HEK293 (cell line): ENCODE data around the gene PPP6R1.

Experiments used
- BCL11A ChIP-seq: fragments of 450-650 bp; formaldehyde crosslinking; IDR thresholded peaks from 2 replicates; pipeline ENCODE4 v1.5.1; 2016; ENCODE audit warnings: low read depth, missing biosample characterization, missing genetic modification characterization
- HIC1 ChIP-seq: fragments of 450-650 bp; formaldehyde crosslinking; IDR thresholded peaks from 2 replicates; pipeline ENCODE4 v1.5.1; 2016; ENCODE audit warnings: missing biosample characterization, missing genetic modification characterization
- HOXC10 ChIP-seq: sonication (generic); formaldehyde crosslinking; IDR thresholded peaks from 2 replicates; pipeline ENCODE4 v1.8.1; 2023; ENCODE audit warnings: mild to moderate bottlenecking, missing genetic modification reagents
- KLF1 ChIP-seq: fragments of 450-650 bp; formaldehyde crosslinking; IDR thresholded peaks from 2 replicates; pipeline ENCODE4 v1.5.1; 2016; ENCODE audit warnings: missing biosample characterization, missing genetic modification characterization
- PRDM1 ChIP-seq: fragments of 450-650 bp; formaldehyde crosslinking; IDR thresholded peaks from 2 replicates; pipeline ENCODE4; 2016; ENCODE audit warnings: missing biosample characterization, missing genetic modification characterization
- PRDM4 ChIP-seq: fragments of 450-650 bp; formaldehyde crosslinking; IDR thresholded peaks from 2 replicates; pipeline ENCODE4 v1.5.1; 2017; ENCODE audit warnings: missing biosample characterization, missing genetic modification characterization
- PRDM6 ChIP-seq: fragments of 450-650 bp; formaldehyde crosslinking; IDR thresholded peaks from 2 replicates; pipeline ENCODE4 v1.5.1; 2017; ENCODE audit warnings: missing biosample characterization, missing genetic modification characterization
- REST ChIP-seq: fragments of 450-650 bp; formaldehyde crosslinking; IDR thresholded peaks from 2 replicates; pipeline ENCODE4 v1.5.1; 2016; ENCODE audit warnings: missing biosample characterization, missing genetic modification characterization
- SCRT2 ChIP-seq: fragments of 450-650 bp; formaldehyde crosslinking; IDR thresholded peaks from 2 replicates; pipeline ENCODE4 v1.5.1; 2016; ENCODE audit warnings: missing biosample characterization, missing genetic modification characterization
- SETDB1 ChIP-seq: IDR thresholded peaks from one replicate; pipeline ENCODE4 v1.6.1; 2017; ENCODE audit warnings: mild to moderate bottlenecking, low read length, moderate library complexity, mixed read lengths; ENCODE audit not compliant: insufficient read length
- ZBTB21 ChIP-seq: fragments of 450-650 bp; formaldehyde crosslinking; IDR thresholded peaks from 2 replicates; pipeline ENCODE4 v1.5.1; 2017; ENCODE audit warnings: missing biosample characterization, missing genetic modification characterization
- ZBTB48 ChIP-seq: fragments of 450-650 bp; formaldehyde crosslinking; IDR thresholded peaks from 2 replicates; pipeline ENCODE4 v1.5.1; 2016; ENCODE audit warnings: missing biosample characterization, missing genetic modification characterization
- ZBTB8A ChIP-seq: fragments of 450-650 bp; formaldehyde crosslinking; IDR thresholded peaks from 2 replicates; pipeline ENCODE4 v1.5.1; 2016; ENCODE audit warnings: missing biosample characterization, missing genetic modification characterization
- ZFP3 ChIP-seq: fragments of 450-650 bp; formaldehyde crosslinking; IDR thresholded peaks from 2 replicates; pipeline ENCODE4 v1.5.1; 2016; ENCODE audit warnings: low read depth, missing biosample characterization, missing genetic modification characterization
- ZNF10 ChIP-seq: fragments of 450-650 bp; formaldehyde crosslinking; IDR thresholded peaks from 2 replicates; pipeline ENCODE4 v1.5.1; 2017; ENCODE audit warnings: missing biosample characterization, missing genetic modification characterization
- ZNF148 ChIP-seq: fragments of 450-650 bp; formaldehyde crosslinking; IDR thresholded peaks from 2 replicates; pipeline ENCODE4 v1.5.0; 2017; ENCODE audit warnings: missing biosample characterization, missing genetic modification characterization, borderline replicate concordance
- ZNF202 ChIP-seq: fragments of 450-650 bp; formaldehyde crosslinking; IDR thresholded peaks from 2 replicates; pipeline ENCODE4 v1.5.1; 2016; ENCODE audit warnings: missing biosample characterization, missing genetic modification characterization, borderline replicate concordance
- ZNF239 ChIP-seq: fragments of 450-650 bp; formaldehyde crosslinking; IDR thresholded peaks from 2 replicates; pipeline ENCODE4 v1.5.1; 2016; ENCODE audit warnings: missing biosample characterization, missing genetic modification characterization
- ZNF266 ChIP-seq: fragments of 450-650 bp; formaldehyde crosslinking; IDR thresholded peaks from 2 replicates; pipeline ENCODE4 v1.5.1; 2016; ENCODE audit warnings: missing biosample characterization, missing genetic modification characterization, low read depth
- ZNF280D ChIP-seq: fragments of 450-650 bp; formaldehyde crosslinking; IDR thresholded peaks from 2 replicates; pipeline ENCODE4 v1.5.1; 2016; ENCODE audit warnings: missing biosample characterization, missing genetic modification characterization
- ZNF37A ChIP-seq: fragments of 450-650 bp; IDR thresholded peaks from 2 replicates; pipeline ENCODE4 v1.5.1; 2018; ENCODE audit warnings: missing biosample characterization, missing genetic modification characterization
- ZNF404 ChIP-seq: fragments of 450-650 bp; formaldehyde crosslinking; IDR thresholded peaks from 2 replicates; pipeline ENCODE4 v1.5.1; 2017; ENCODE audit warnings: missing biosample characterization, missing genetic modification characterization
- ZNF596 ChIP-seq: fragments of 450-650 bp; IDR thresholded peaks from 2 replicates; pipeline ENCODE4 v1.5.0; 2018; ENCODE audit warnings: missing biosample characterization, mild to moderate bottlenecking, missing genetic modification characterization, moderate library complexity
- ZSCAN23 ChIP-seq: fragments of 450-650 bp; formaldehyde crosslinking; IDR thresholded peaks from 2 replicates; pipeline ENCODE4 v1.5.1; 2016; ENCODE audit warnings: missing biosample characterization, missing genetic modification characterization

Gene PPP6R1

GRCh38 chr19:55283548-55284377, 24.9 kb upstream of the PPP6R1 start, which contains the start of gene BRSK1 (continued):
- TF ChIP-seq SETDB1 (no peak), ZNF148 (tag by site-specific recombination) (0 out of 2 replicates have a peak, but pooled peaks have one; percentile 61), PRDM1 (tag by site-specific recombination) (peak; percentile 95), ZBTB48 (tag by site-specific recombination) (no peak), HIC1 (no peak), BCL11A (tag by site-specific recombination) (no peak), SCRT2 (tag by site-specific recombination) (no peak), ZNF239 (tag by site-specific recombination) (no peak), ZSCAN23 (tag by site-specific recombination) (no peak), ZFP3 (tag by site-specific recombination) (no peak), PRDM4 (no peak), ZBTB21 (peak; percentile 31; the same call in 1 of the 2 replicates), ZNF37A (no peak), ZNF202 (tag by site-specific recombination) (no peak), ZBTB8A (no peak), ZNF266 (tag by site-specific recombination) (0 out of 2 replicates have a peak, but pooled peaks have one; percentile 23), ZNF404 (tag by site-specific recombination) (no peak), ZNF280D (tag by site-specific recombination) (no peak), KLF1 (tag by site-specific recombination) (peak; percentile 47; the same call in 1 of the 2 replicates), REST (tag by site-specific recombination) (no peak), PRDM6 (tag by site-specific recombination) (no peak), ZNF596 (tag by site-specific recombination) (no peak), HOXC10 (CRISPR knock-in tag) (no peak), ZNF10 (no peak)
